HEK293 (cell line): ENCODE data around the gene SLC26A4.

Source experiments
- CTCF ChIA-PET: fragments of 350-600 bp; formaldehyde crosslinking; extraction: SDS; loops from one replicate; lab custom pipeline; 2021; ENCODE audit warnings: antibody characterized with exemption; lab: Yijun Ruan, JAX
- POLR2A ChIA-PET: fragments of 300-600 bp; formaldehyde crosslinking; extraction: SDS; loops from one replicate; lab custom pipeline; 2020; ENCODE audit warnings: antibody characterized with exemption, inconsistent platforms; lab: Yijun Ruan, JAX
- H3K27ac ChIP-seq: fragments of 200-500 bp; sonication (Bioruptor generic); 2 replicates; pipeline ENCODE4 v1.5.1; 2014; ENCODE audit warnings: low read depth, low read length, control low read depth, inconsistent platforms; ENCODE audit errors: extremely low read depth
- H3K36me3 ChIP-seq, 2 experiments: fragments of 200-500 bp in 1 of 2; sonication (Bioruptor generic) in 1 of 2; 1 replicate in 1 of 2; 2 replicates in 1 of 2; pipeline ENCODE4 v1.5.1; 2014 to 2017; ENCODE audit warnings: inconsistent platforms in 2 of 2, low read length in 2 of 2; ENCODE audit not compliant: control insufficient read depth in 2 of 2, insufficient read depth in 1 of 2
- H3K4me1 ChIP-seq: fragments of 200-500 bp; sonication (Bioruptor generic); 2 replicates; pipeline ENCODE4 v1.5.1; 2014; ENCODE audit warnings: mild to moderate bottlenecking, low read length, inconsistent platforms; ENCODE audit not compliant: control insufficient read depth, insufficient read depth
- H3K4me3 ChIP-seq: 2 replicates; pipeline ENCODE4 v1.5.1; 2011; ENCODE audit warnings: low read depth, mild to moderate bottlenecking, control low read depth, low read length, moderate library complexity
- H3K9me3 ChIP-seq: fragments of 200-500 bp; sonication (Bioruptor generic); 2 replicates; pipeline ENCODE4 v1.5.1; 2014; ENCODE audit warnings: low read depth, low read length, inconsistent platforms; ENCODE audit not compliant: control insufficient read depth, insufficient read depth
- ATF2 ChIP-seq: fragments of 450-650 bp; formaldehyde crosslinking; IDR thresholded peaks from 2 replicates; pipeline ENCODE4 v1.5.1; 2016; ENCODE audit warnings: missing biosample characterization, missing genetic modification characterization, low read depth
- BCL11B ChIP-seq: fragments of 450-650 bp; formaldehyde crosslinking; IDR thresholded peaks from 2 replicates; pipeline ENCODE4 v1.5.1; 2016; ENCODE audit warnings: low read depth, missing biosample characterization, missing genetic modification characterization
- PRDM1 ChIP-seq: fragments of 450-650 bp; formaldehyde crosslinking; IDR thresholded peaks from 2 replicates; pipeline ENCODE4; 2016; ENCODE audit warnings: missing biosample characterization, missing genetic modification characterization
- SP3 ChIP-seq: fragments of 450-650 bp; formaldehyde crosslinking; IDR thresholded peaks from 2 replicates; pipeline ENCODE4 v1.5.1; 2016; ENCODE audit warnings: missing biosample characterization, missing genetic modification characterization
- ZBTB26 ChIP-seq: fragments of 450-650 bp; formaldehyde crosslinking; optimal IDR thresholded peaks from 2 replicates; pipeline ENCODE3; 2016; ENCODE audit warnings: missing biosample characterization, mild to moderate bottlenecking, missing genetic modification characterization
- ZBTB8A ChIP-seq: fragments of 450-650 bp; formaldehyde crosslinking; IDR thresholded peaks from 2 replicates; pipeline ENCODE4 v1.5.1; 2016; ENCODE audit warnings: missing biosample characterization, missing genetic modification characterization
- ZNF10 ChIP-seq: fragments of 450-650 bp; formaldehyde crosslinking; IDR thresholded peaks from 2 replicates; pipeline ENCODE4 v1.5.1; 2017; ENCODE audit warnings: missing biosample characterization, missing genetic modification characterization
- ZNF146 ChIP-seq: fragments of 450-650 bp; formaldehyde crosslinking; IDR thresholded peaks from 2 replicates; pipeline ENCODE4 v1.5.1; 2016; ENCODE audit warnings: missing biosample characterization, missing genetic modification characterization
- ZNF239 ChIP-seq: fragments of 450-650 bp; formaldehyde crosslinking; IDR thresholded peaks from 2 replicates; pipeline ENCODE4 v1.5.1; 2016; ENCODE audit warnings: missing biosample characterization, missing genetic modification characterization
- ZNF24 ChIP-seq: fragments of 450-650 bp; formaldehyde crosslinking; IDR thresholded peaks from 2 replicates; pipeline ENCODE4 v1.5.1; 2016; ENCODE audit warnings: missing biosample characterization, missing genetic modification characterization
- ZNF26 ChIP-seq: fragments of 450-650 bp; formaldehyde crosslinking; IDR thresholded peaks from 2 replicates; pipeline ENCODE4 v1.5.1; 2016; ENCODE audit warnings: missing biosample characterization, missing genetic modification characterization
- ZNF274 ChIP-seq, 2 experiments: fragments of 200-500 bp in 1 of 2; fragments of 450-650 bp in 1 of 2; sonication (Bioruptor generic) in 1 of 2; formaldehyde crosslinking in 1 of 2; IDR thresholded peaks; 2 replicates each; pipeline versions ENCODE4 v1.5.1 to v1.6.1; 2014 to 2016; ENCODE audit warnings: borderline replicate concordance in 1 of 2, inconsistent platforms in 1 of 2, low read length in 1 of 2, missing biosample characterization in 1 of 2, missing genetic modification characterization in 1 of 2
- ZNF324 ChIP-seq: fragments of 450-650 bp; formaldehyde crosslinking; IDR thresholded peaks from 2 replicates; pipeline ENCODE4 v1.5.1; 2016; ENCODE audit warnings: missing biosample characterization, missing genetic modification characterization
- ZNF433 ChIP-seq: fragments of 450-650 bp; formaldehyde crosslinking; IDR thresholded peaks from 2 replicates; pipeline ENCODE4 v1.5.1; 2016; ENCODE audit warnings: missing biosample characterization, missing genetic modification characterization, low read depth
- ZNF510 ChIP-seq: fragments of 450-650 bp; formaldehyde crosslinking; IDR thresholded peaks from 2 replicates; pipeline ENCODE4 v1.5.1; 2018; ENCODE audit warnings: mild to moderate bottlenecking, missing genetic modification characterization, missing biosample characterization; ENCODE audit not compliant: insufficient replicate concordance
- ZNF513 ChIP-seq: fragments of 450-650 bp; IDR thresholded peaks from 2 replicates; pipeline ENCODE4 v1.5.1; 2018; ENCODE audit warnings: missing biosample characterization, missing genetic modification characterization
- ZNF677 ChIP-seq: fragments of 450-650 bp; IDR thresholded peaks from 2 replicates; pipeline ENCODE4 v1.5.0; 2018; ENCODE audit warnings: missing biosample characterization, mild to moderate bottlenecking, missing genetic modification characterization, moderate library complexity
- ZNF76 ChIP-seq: fragments of 450-650 bp; formaldehyde crosslinking; IDR thresholded peaks from 2 replicates; pipeline ENCODE4; 2016; ENCODE audit warnings: low read depth, missing biosample characterization, missing genetic modification characterization, borderline replicate concordance
- ZNF830 ChIP-seq: fragments of 450-650 bp; IDR thresholded peaks from 2 replicates; pipeline ENCODE4 v1.5.0; 2018; ENCODE audit warnings: missing biosample characterization, missing genetic modification characterization, low read depth, mild to moderate bottlenecking, moderate library complexity
- ZSCAN5A ChIP-seq: fragments of 450-650 bp; formaldehyde crosslinking; IDR thresholded peaks from 2 replicates; pipeline ENCODE4 v1.5.1; 2016; ENCODE audit warnings: missing biosample characterization, missing genetic modification characterization
- ZXDB ChIP-seq: fragments of 450-650 bp; formaldehyde crosslinking; IDR thresholded peaks from 2 replicates; pipeline ENCODE4 v1.5.1; 2016; ENCODE audit warnings: missing biosample characterization, missing genetic modification characterization

The SLC26A4 gene

GRCh38 chr7:107668296-107668695 is 7.7 kb downstream of the SLC26A4 start:
- TF ChIP-seq ZNF677 (tag by site-specific recombination): 0 out of 2 replicates have a peak, but pooled peaks have one; percentile 33
- no peak for TF ChIP-seq BCL11B
- TF ChIP-seq, all 188 proteins: peak for 1
- Histone ChIP-seq H3K36me3 (no peaks in the 10 kb centered on the region), H3K4me3 (no peak overlapping the region), H3K9me3 (no peaks in the 10 kb centered on the region), H3K4me1 (no peaks in the 10 kb centered on the region), H3K27ac (no peak overlapping the region)
- ChIA-PET POLR2A (no interaction called here), CTCF (no interaction called here)

GRCh38 chr7:107672183-107672582 is 11.6 kb downstream of the SLC26A4 start:
- TF ChIP-seq ZSCAN5A (tag by site-specific recombination): no peak
- no peak for TF ChIP-seq SP3 (tag by site-specific recombination)
- no peak for TF ChIP-seq ZNF433
- TF ChIP-seq ZNF24 (tag by site-specific recombination): no peak
- TF ChIP-seq ZBTB8A: no peak
- TF ChIP-seq ZNF274 (IDR thresholded peaks at IDR 0.05; ENCODE audit: low read length): no peak
- no peak for TF ChIP-seq ZNF274 (tag by site-specific recombination; IDR thresholded peaks at IDR 0.05; ENCODE audit: borderline replicate concordance)
- ChIA-PET CTCF (no interaction called here), POLR2A (no interaction called here)
- H3K27ac ChIP-seq: no peak overlapping the region
- no peaks in the 10 kb centered on the region for H3K36me3 ChIP-seq
- H3K4me1 ChIP-seq: no peaks in the 10 kb centered on the region
- H3K4me3 ChIP-seq: no peak overlapping the region
- H3K9me3 ChIP-seq: no peaks in the 10 kb centered on the region

GRCh38 chr7:107676249-107676648 is 15.6 kb downstream of the SLC26A4 start:
- no peak overlapping the region for H3K27ac ChIP-seq
- ChIA-PET POLR2A (no interaction called here), CTCF (no interaction called here)
- no peaks in the 10 kb centered on the region for H3K4me1 ChIP-seq
- H3K36me3 ChIP-seq: no peaks in the 10 kb centered on the region
- H3K9me3 ChIP-seq: no peaks in the 10 kb centered on the region
- no peak overlapping the region for H3K4me3 ChIP-seq
- peak; percentile 30; the same call in 1 of the 2 replicates for TF ChIP-seq ATF2 (tag by site-specific recombination)
- TF ChIP-seq ZNF146: no peak
- no peak for TF ChIP-seq ZXDB
- no peak for TF ChIP-seq ZNF10 (tag by site-specific recombination)
- TF ChIP-seq, all 188 proteins: peak for 1

- CTCF ChIA-PET: interaction anchor here (0.5 kb wide), 1 partner anchor 139 kb away, joined by 3 read pairs; no protein-coding TSS in a partner anchor
- Histone ChIP-seq H3K9me3 (no peaks in the 10 kb centered on the region), H3K4me3 (no peak overlapping the region), H3K36me3 (no peaks in the 10 kb centered on the region), H3K27ac (no peak overlapping the region), H3K4me1 (no peaks in the 10 kb centered on the region)
- POLR2A ChIA-PET: no interaction called here
- TF ChIP-seq ZNF76 (tag by site-specific recombination) (no peak), ZNF324 (tag by site-specific recombination) (no peak), ZNF239 (no peak), ZNF830 (tag by site-specific recombination) (no peak), ZNF26 (tag by site-specific recombination) (no peak), ZNF510 (tag by site-specific recombination) (no peak), ZNF513 (tag by site-specific recombination) (no peak), PRDM1 (no peak), ZBTB26 (tag by site-specific recombination) (no peak)
These were observed 17.6 kb downstream of the SLC26A4 start for GRCh38 chr7:107678110-107678753.
